GM13977 (cell line): ENCODE measurements around the gene TNFAIP8L2.
"Not testable (repeated sequence)": the region's sequence is repeated elsewhere in the genome, so short reads cannot be mapped to it uniquely, and the experiment has no call there.

Experiments used
- DNase-seq: peaks from one replicate; pipeline ENCODE4 v3.0.0; 2012; ENCODE audit warnings: low spot score
- CTCF ChIP-seq: IDR thresholded peaks from 2 replicates; pipeline ENCODE4 v1.5.1; 2012; ENCODE audit warnings: mild to moderate bottlenecking, control low read depth; ENCODE audit not compliant: insufficient read depth; ENCODE audit errors: extremely low read depth, missing control alignments
- in situ Hi-C: fragments of 300-500 bp; cut with MboI; formaldehyde crosslinking; loops from one replicate; pipeline ENCODE4 v1.12.0; 2022; ENCODE audit warnings: low sequenced_read_pairs, low pct_unique_long_range_greater_than_20kb, mixed read lengths, inconsistent platforms; ENCODE audit not compliant: unreplicated experiment

The TNFAIP8L2 gene

GRCh38 chr1:151196292-151196800, 39.9 kb downstream of the TNFAIP8L2 start:
- peak; percentile 42 for TF ChIP-seq CTCF
- DNase-seq = peak; percentile 50
- in situ Hi-C loops = no loop called here

GRCh38 chr1:151197863-151198253, 41.4 kb downstream of the TNFAIP8L2 start:
- TF ChIP-seq CTCF = no peak
- in situ Hi-C loops = no loop called here
- no peak for DNase-seq

GRCh38 chr1:151198254-151199127, 42.0 kb downstream of the TNFAIP8L2 start, which contains the start of gene PIP5K1A:
Gene PIP5K1A (plus strand): TSS chr1:151198552. CDS start chr1:151198997, 445 bp downstream.
- in situ Hi-C loops = no loop called here
- no peak for TF ChIP-seq CTCF
- peak; percentile 97 for DNase-seq

GRCh38 chr1:151199873-151200581, 43.6 kb downstream of the TNFAIP8L2 start:
- no peak for DNase-seq
- no peak for TF ChIP-seq CTCF
- in situ Hi-C loops = no loop called here

GRCh38 chr1:151205381-151205965, 49.0 kb downstream of the TNFAIP8L2 start:
- in situ Hi-C loops, DNase-seq: not testable (repeated sequence)
